HG03066 (cell line): Measurements from ENCODE around the gene ROR2.

Experiments used
- ATAC-seq: cut with Tn5 transposase; IDR thresholded peaks from one replicate; pipeline ENCODE4 v1.9.1; 2021; ENCODE audit warnings: low read depth; ENCODE audit not compliant: unreplicated experiment

ROR2 gene

DNA sequence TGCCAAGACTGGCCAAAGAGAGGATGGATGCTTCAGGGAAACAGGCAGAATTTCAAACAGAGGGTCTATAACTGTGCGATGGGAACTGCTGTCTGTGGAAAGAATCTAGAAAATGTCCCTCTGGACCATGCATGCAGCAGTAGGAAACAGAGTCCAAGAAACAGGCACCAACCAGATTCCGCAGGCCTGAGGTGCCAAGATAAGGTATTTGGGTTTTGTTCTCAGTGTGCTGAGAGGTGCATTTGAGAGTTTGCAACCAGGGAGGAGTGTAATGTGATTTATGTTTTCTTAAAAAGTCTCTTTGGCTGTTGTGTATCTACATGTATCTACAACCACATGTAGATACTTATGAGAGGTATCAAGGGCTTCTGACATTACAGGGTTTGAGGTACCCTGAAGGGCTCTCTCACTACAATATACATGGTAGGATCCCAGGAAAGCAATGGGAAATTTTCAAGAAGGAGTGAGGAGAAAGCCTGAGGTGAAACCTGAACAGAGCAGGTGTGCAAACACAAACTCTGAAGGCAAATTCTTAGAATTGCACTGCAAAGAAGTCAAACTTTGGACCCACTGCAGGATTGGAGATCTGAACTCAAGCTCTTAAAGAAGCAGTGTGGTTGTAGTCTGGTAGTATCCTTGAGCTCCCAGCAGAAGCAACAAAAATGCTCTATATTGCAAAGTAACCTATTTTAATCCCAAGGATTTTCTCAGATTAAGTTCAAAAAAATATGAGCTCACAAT, 343.6 kb downstream of the ROR2 start:
- ATAC-seq, result no peak

DNA sequence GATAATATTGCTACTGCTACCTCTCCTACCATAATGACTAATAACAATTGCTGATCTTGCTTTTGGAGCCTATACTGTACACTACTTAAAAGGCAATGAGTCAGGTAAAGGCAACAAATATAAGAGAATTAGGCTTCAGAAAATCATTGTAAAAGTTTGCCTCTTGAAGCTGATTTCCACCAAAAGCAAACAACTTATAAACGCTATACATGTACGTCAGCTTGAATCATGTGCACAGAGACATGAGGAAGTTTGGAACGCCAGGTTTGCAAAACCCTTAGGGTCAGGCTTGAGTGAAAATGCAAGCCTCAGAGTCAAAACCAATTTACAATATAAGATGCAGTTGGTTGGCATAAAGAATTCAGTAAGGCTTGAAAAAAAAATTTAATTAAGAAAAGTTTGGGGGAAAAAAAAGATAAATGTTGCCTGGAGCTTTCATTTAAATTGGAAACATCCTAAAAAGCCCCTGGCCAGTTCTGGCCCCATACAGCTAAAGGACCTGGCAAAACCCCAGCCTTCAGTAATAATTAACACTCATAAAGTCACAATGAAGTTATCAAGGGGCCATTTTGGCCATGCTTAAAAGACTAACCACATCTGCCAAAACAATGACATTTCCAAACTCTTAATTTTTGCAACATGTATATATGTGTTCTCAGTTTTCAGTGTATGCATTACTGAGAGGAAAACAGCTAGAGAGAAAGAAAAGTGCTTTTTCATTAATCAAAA, 345.4 kb downstream of the ROR2 start:
- no peak for ATAC-seq

DNA sequence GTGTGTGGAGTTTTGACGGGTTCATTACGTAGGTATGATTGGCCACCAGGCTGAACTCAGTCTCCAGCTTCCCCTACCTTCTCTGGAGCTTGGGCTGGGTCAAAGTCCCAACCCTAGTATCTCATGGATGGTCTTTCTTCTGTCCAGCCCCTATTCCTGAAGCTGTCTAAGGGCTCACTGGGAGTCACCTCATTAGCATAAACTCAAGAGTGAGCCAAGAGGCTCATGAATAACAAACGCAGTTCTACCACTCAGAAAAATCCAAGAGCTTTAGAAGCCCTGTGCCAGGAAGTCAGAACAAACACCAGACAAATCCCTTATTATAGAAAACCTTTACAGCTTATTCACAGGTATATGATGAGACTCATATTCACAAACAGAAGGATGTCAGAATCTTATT, 346.1 kb downstream of the ROR2 start:
- ATAC-seq, result no peak

DNA sequence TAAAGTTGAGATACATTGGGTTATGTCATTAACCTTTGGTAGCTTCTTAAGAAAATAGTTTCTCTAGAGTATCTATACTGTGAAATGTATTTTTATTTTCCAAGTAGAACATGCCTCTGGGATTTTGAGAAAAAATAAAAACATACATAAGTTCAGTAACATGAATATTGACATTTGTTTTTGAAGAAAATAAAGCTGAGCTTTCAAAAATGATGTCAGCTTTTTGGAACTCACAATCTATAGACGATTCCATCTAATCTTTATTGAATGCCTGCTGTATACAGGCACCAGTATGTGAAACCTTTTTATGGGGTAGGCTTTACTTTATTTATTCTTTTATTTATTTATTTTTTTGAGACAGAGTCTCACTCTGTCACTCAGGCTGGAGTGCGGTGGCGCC, 350.5 kb downstream of the ROR2 start:
- no peak for ATAC-seq

DNA sequence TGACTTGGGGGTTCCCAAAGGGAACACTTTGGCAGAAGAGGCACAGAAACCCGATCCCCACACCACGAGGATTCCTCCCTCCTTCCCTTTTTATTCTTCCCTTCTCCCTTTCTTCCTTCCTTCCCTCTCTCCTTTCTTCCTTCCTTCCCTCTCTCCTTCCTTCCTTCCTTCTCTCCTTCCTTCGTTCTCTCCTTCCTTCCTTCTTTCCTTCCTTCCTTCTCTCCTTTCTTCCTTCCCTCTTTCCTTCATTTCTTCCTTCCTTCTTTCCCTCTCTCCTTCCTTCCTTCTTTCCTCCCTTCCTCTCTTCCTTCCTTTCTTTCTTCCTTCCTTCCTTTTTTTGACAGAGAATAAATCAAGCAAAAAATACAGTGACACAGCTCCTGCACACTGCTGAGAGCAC, 358.4 kb downstream of the ROR2 start:
- ATAC-seq, result no peak

DNA sequence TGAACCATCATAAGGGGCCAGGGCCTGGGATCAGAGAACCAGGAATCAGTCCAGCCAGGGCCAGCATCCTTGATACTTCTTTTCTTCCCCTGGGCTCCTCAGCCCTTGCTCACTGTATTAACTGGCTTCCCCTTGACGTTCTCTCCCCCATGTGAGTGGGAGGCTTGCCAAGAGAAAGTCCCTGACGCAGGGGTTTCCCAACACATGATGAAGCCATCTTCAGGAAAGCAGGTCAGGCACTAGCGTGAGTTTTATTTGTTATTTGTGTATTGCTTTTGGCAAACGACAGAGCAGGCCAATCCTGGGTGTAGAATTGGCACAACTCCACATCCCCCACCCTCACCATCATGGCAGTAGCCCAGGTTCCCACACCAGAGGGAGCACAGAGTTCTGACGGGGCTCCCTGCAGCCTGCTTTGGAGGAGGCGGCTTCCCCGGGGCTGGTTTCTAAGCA, 360.9 kb downstream of the ROR2 start:
- no peak for ATAC-seq

DNA sequence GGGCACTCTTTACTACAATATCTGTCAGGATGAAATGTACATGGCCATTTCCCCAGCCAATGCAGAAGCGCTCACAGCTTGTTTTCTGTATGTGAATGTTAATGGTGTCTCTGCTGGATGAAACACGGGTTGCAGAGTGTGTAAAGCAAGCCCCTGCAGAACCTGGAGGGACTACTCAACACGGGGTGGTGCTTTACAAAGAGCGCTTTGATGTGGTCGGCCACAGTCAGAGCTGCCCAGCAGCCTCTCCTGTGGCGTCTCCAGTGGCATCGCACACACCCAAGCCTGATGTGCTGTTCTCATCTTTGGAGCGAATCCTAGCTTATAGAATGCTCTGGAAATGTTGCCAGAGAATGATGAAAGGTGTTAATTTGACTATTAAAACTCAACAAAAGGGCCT, 363.7 kb downstream of the ROR2 start:
- no peak for ATAC-seq

DNA sequence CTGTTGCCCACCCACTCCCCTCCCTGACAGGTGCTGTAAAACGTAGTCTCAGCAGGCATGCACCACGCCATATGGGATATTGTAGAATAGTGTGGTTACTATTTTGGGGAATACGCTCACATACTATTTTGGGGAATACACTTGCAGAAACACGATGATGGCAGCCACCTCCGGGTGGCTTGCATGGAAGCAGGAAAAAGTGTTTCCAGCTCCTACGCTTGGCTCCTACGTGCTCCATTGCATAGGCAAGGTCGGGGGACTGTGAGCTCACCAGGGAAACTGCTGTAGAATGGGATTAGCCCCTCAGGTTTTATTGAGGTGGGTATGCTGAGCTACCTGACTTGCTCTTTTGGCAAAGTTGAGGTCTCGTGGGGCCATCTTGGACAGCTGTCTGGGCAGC, 366.1 kb downstream of the ROR2 start:
- ATAC-seq, result no peak

DNA sequence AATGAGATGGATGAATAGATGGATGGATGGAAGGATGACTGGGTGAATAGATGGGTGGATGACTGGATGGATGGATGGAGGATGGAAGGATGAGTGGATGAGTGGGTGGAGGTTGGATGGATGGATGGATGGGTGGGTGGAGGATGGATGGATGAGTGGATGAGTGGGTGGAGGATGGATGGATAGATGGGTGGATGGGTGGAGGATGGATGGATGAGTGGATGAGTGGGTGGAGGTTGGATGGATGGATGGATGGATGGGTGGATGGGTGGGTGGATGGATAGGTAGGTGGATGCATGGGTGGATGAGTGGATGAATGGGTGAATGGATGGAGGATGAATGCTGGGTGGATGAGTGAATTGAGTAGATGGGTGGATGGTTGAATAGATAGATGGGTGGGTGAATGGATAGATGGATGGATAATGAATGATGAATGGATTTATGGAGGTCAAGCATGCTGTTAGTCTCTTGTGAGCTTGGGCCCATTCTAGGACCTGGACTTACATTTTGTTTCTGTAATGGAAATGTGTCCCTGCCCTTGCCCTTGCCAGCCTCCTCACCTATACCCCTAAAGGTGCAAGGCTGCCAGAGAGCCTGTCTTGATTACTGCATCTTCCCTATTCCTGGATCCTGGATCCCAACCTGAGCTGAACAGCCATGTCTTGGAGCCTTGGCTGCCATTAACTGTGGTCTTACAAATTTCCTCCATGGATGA, 366.7 kb downstream of the ROR2 start:
- ATAC-seq, result no peak

DNA sequence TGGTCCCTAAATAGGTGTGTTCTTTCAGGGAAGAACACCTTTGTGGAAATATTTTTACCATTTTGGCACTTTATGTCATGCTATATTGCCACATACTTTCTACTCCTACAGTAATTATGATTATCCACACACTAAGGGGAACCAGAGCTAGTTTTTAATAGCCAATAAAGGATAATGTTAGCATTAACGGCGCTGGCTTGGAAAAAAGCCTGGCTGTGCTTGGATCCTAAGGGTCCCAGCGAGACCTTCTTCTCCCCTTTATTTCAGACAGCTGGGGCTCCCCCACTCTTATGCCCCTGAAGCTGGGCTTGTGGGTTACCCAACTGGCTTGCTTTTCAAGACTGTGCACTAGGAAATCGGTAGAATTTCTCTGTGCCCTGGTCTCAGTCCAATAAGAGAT, 367.8 kb downstream of the ROR2 start:
- no peak for ATAC-seq

DNA sequence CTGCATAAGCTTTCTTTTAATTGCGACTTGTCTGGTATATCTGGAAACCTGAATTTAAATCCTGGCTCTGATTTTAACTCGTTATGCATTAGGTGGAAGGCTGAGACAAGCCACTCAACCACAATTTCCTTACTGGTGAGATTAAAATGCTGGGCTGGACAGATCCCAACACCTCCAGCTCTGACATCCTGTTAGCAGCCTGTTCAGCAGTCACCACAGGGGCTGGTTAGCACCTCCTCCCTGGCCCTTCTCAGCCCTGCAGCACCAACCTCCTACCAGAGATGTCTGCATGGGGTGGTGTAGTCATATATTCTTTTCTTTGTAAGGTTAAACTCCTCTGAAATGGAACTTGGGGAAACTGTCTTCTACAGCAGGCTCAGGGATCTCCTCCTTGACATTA, 369.9 kb downstream of the ROR2 start:
- ATAC-seq, result no peak

DNA sequence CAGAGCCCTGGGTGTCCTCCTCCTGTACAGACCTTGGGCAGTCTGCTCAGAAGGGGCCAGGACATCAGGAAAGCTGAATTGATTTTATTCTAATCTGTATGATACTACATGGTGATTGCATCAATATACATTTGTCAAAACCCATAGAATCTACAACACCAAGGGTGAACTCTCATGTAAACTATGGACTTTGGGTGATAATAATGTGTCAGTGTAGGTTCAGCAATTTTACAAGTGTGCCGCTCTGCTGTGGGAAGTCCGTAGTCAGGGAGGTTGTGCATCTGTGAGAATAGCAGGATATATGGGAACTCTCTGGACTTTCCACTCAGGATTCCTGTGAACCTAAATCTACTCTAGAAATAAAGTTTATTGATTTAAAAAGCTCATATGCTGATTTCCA, 371.1 kb downstream of the ROR2 start:
- ATAC-seq, result no peak

DNA sequence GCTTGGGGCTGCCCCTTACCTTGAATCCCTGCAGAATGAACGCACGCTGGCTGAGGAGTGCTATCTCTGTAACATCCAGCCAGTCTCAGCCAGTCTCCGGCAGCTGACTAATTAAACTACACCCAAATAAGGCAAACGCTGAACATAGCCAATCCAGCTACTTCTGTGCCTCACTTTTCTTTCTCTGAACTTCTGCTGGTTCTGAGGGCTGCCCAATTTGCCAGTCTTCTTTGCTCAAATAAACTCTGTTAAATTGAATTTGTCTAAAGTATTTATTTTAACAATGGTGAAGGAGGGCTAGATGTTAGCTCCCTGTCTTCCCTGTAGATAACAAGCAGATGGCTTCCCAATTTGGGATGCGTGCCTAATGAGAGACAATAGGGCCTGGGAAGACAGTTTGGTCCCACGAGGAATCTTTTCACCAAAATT, 372.4 kb downstream of the ROR2 start:
- no peak for ATAC-seq

DNA sequence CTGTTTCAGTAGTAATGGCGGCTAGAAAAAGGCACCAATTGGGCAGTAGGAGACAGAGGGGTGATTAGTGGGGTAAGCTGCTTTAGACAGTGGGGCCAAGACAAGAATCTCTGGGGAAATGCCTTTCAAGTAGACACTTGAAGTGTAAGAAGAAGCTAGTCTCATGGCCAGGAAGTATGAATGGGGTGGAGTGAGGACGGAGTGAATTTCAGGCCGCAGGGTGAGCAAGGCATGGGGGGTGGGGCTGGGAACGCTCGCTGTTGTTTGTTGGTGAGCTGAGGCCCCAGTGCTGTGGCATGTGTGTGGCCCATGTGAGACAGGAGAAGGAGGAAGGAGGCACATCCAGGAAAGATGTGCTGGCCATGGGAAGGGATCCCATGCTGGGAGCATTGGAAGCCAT, 377.2 kb downstream of the ROR2 start:
- ATAC-seq, result no peak

DNA sequence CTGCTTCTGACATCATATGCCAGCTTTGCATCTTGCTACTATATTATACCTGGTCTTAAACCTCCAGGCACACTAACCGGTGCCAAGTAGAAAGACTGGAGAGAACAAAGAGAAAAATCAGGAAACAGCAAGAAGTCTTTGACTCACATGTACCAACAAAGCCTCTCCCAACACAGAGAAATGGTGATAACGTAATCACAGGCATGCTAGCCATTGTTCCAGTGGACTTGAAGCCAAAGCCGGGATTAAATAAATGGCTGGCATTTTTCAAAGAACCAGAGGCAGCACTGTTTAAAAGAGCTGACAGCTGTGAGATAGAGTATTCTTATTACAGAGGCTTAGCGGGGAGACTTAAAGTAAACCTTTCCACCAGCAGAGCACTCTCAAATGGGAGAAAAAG, 378.0 kb downstream of the ROR2 start:
- ATAC-seq, result no peak

DNA sequence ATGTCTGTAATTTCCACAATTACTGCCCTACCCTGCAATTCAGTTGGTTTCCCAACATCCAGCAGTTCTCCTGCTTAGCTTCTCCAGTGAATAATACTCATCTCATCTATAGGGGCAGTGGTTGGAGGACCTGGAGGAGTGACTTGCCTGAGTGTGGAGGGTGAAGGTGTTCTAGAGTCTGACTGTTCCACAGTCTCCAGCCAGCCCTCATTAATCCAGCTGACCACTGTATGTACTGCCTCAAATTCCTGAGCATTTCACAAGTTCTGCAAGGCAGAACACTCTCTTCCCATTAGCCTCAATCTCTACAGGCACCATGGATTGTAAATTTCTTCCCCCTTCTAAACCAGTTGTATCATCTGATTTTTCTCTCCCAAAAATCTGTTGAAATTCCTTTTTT, 379.0 kb downstream of the ROR2 start:
- no peak for ATAC-seq

DNA sequence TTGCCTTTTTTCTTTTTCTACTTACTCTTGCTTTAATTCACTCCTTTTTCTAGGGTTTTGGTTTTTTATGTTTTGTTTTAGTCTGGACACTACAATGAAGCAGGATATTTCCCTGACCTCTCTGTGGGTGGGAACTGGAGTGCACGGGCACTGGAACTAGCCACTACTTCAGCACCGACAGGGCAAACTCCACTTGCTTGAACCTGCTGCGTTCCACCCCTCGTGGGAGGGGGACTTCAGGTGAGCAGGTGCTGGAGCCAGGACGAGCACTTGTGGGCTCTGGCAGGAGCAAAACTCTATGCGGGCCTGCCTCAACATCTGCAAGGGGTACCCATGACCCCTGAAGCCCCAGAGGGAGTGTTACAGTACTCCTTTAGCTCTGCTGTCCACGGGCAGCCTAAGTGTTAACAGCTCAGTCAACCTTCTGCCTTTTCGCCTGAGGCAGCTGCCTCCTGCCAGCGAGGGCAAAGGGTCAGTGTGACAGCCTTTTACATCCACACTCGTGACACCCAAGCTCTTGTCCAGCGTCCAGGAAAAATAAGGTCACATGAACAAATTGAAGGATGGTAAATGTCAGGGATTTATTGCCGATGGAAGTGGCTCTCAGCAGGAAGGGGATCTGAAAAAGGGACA, 382.3 kb downstream of the ROR2 start:
- no peak for ATAC-seq

DNA sequence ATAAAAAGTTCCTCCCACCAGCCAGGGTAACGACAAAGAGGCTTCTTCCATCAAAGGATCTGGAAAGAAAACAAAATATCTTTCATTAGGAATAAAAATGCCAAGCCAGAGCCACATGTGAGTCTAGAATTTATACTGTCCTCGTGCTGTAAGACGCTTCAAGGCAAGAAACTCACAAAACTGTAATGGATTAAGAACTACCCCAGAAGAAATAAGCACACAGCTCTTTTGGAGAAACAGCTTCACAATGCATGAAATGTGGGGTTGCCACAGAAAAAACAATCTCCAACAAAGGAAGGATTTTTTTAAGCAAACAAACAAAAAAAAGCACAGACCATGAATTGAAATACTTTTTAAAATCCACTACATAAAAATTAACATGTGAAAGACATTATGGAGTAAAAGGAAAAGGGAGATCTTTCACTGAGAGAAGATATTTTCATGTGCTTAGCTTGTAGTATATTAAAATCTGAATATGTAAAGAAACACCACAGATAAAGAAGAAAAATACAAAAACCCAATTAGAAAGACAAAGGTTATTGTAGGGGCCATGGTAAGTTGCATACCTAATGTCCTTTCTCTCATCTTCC, 385.9 kb downstream of the ROR2 start:
- no peak for ATAC-seq

DNA sequence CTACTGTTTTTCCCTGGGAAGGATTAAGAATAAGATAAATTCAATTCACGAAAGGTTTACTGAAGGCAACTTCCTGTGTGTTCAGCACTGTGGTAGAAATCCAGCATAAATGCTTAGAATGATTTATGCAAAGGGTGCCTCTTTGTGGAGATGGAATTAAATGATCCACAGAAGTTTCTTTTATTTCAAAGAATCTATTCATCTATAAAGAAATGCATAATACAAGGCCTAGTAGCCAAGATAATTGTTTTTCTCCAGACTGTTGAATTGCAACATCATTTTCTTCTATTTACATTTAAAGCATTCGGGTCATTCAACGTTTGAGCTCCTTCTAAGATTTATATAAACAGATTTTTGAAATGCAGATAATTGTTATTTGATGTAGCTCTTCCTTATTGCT, 387.6 kb downstream of the ROR2 start:
- no peak for ATAC-seq

DNA sequence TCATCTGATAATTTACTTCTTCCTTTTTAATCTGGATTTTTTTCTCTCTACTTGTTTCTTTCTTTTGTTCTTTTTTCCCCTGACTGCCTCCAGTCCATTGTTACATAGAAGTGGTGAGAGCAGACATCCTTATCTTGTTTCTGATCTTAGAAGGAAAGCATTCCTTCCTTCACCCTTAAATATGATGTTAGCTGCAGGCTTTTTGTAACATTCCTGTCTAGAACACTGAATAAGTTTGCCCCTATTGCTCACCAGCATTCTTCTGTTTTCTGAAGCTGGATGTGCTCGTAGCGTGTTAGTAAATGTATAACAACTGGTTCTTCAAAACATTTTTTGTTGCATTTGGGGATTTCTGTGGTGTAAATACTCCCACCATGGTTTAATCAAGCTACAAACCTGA, 389.7 kb downstream of the ROR2 start:
- no peak for ATAC-seq

DNA sequence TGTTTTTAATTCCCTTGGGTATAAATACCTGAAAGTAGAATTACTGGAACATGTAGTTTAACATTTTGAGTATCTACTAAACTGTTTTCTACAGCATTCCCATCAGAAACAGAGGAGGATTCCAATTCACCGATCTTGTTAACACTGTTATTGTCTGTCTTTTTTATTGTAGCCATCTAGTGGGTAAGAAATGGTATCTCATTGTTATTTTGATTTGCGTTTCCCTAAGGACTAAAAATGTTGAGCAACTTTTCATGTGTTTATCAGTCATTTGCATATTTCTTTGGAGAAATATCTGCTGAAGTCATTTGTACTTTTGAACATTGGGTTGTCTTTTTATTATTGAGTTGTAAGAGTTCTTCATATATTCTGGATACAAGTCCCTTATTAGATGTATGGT, 391.1 kb downstream of the ROR2 start:
- no peak for ATAC-seq
